Spleen (tissue), 7 donors: ENCODE results near the gene SGCG.

ENCODE experiments used
- CTCF ChIP-seq, 11 experiments: fragments of 200-600 bp in 7 of 11; fragments of 450-650 bp in 4 of 11; sonication (generic) in 4 of 11; IDR thresholded peaks in 8 of 11; conservative IDR thresholded peaks in 3 of 11; 1 replicate in 7 of 11; 2 replicates in 4 of 11; pipeline versions ENCODE4 v1.4.0 to v1.8.0; 2016 to 2021; ENCODE audit warnings: antibody characterized with exemption in 11 of 11, inconsistent platforms in 4 of 11, mild to moderate bottlenecking in 1 of 11
- POLR2A ChIP-seq, 3 donors: fragments of 450-650 bp; IDR thresholded peaks; one replicate each; pipeline ENCODE4 v1.5.1; 2017; ENCODE audit warnings: antibody characterized with exemption in 3 of 3, mild to moderate bottlenecking in 1 of 3
- POLR2AphosphoS5 ChIP-seq, 3 donors: sonication (generic); formaldehyde crosslinking; IDR thresholded peaks; one replicate each; pipeline ENCODE4 v1.5.1; 2017; ENCODE audit warnings: antibody characterized with exemption in 3 of 3
- donor health status: DM: no; HTN: no; CAD: no; lungs with moderate emphysema.
- donor health status: DM: no; HTN: no; CAD: no.
- donor health status: DM: no; HTN: no; CAD: no.

GRCh38 chr13:23146811-23147625, 33.8 kb upstream of the SGCG start:
- TF ChIP-seq CTCF (IDR thresholded peaks at IDR 0.05 in 8 of 11, conservative IDR thresholded peaks at IDR 0.05 in 3 of 11) = no peak
- TF ChIP-seq POLR2AphosphoS5 (IDR thresholded peaks at IDR 0.05) = no peak
- TF ChIP-seq POLR2A (IDR thresholded peaks at IDR 0.05) = no peak
